Keratinocyte (primary cell): ENCODE measurements around the gene TRMT112. TPM values are rescaled to one million over a fixed set of nuclear protein-coding genes. Genes with fewer than 3 reads are reported as not detected.

Source experiments
- DNase-seq: peaks from one replicate; pipeline ENCODE4 v3.0.0-alpha.2; 2011; ENCODE audit warnings: low read depth, missing footprints, low spot score
- FAIRE-seq: peaks from 2 replicates; lab custom pipeline; 2011; peaks lifted over from hg19 to GRCh38; lab: Jason Lieb, UNC
- H2AFZ ChIP-seq: 2 replicates; pipeline ENCODE4 v1.6.0; 2012; ENCODE audit warnings: low read length, control low read depth, inconsistent platforms; ENCODE audit not compliant: control insufficient read depth
- H3K27ac ChIP-seq: 2 replicates; pipeline ENCODE4 v1.5.1; 2011; ENCODE audit warnings: low read length; ENCODE audit not compliant: control insufficient read depth, insufficient read depth
- H3K27me3 ChIP-seq: 3 replicates; pipeline ENCODE4 v1.6.0; 2011; ENCODE audit warnings: low read length; ENCODE audit not compliant: control insufficient read depth, insufficient read depth; ENCODE audit errors: extremely low read depth
- H3K36me3 ChIP-seq, 2 experiments: 2 replicates in 1 of 2; 3 replicates in 1 of 2; pipeline ENCODE4 v1.5.1; 2011; ENCODE audit warnings: low read length in 2 of 2, mild to moderate bottlenecking in 1 of 2; ENCODE audit not compliant: control insufficient read depth in 2 of 2, insufficient read depth in 2 of 2; ENCODE audit errors: extremely low read depth in 1 of 2
- H3K4me1 ChIP-seq: 3 replicates; pipeline ENCODE4 v1.5.1; 2011; ENCODE audit warnings: low read length; ENCODE audit not compliant: control insufficient read depth, insufficient read depth; ENCODE audit errors: extremely low read depth
- H3K4me2 ChIP-seq: 3 replicates; pipeline ENCODE4 v1.6.0; 2011; ENCODE audit warnings: low read depth, low read length; ENCODE audit not compliant: control insufficient read depth, insufficient read depth; ENCODE audit errors: extremely low read depth
- H3K4me3 ChIP-seq, 3 experiments: fragments of 200-600 bp in 1 of 3; sonication (generic) in 1 of 3; 2 replicates in 2 of 3; 3 replicates in 1 of 3; pipeline ENCODE4 v1.5.1; 2011 to 2016; ENCODE audit warnings: low read length in 3 of 3, mild to moderate bottlenecking in 3 of 3, control low read depth in 2 of 3, inconsistent platforms in 1 of 3, low read depth in 1 of 3, mixed read lengths in 1 of 3, mixed run types in 1 of 3, moderate library complexity in 1 of 3; ENCODE audit not compliant: control insufficient read depth in 2 of 3, insufficient read depth in 2 of 3; ENCODE audit errors: extremely low read depth in 1 of 3
- H3K79me2 ChIP-seq: 2 replicates; pipeline ENCODE4 v1.6.0; 2012; ENCODE audit warnings: low read length; ENCODE audit not compliant: control insufficient read depth, insufficient read depth
- H3K9ac ChIP-seq: 3 replicates; pipeline ENCODE4 v1.6.0; 2011; ENCODE audit warnings: low read length; ENCODE audit not compliant: control insufficient read depth, insufficient read depth; ENCODE audit errors: extremely low read depth
- H3K9me1 ChIP-seq: 3 replicates; pipeline ENCODE4 v1.6.0; 2011; ENCODE audit warnings: low read length; ENCODE audit not compliant: control insufficient read depth, insufficient read depth; ENCODE audit errors: extremely low read depth
- H3K9me3 ChIP-seq: 2 replicates; pipeline ENCODE4 v1.5.1; 2012; ENCODE audit warnings: low read depth, low read length; ENCODE audit not compliant: control insufficient read depth
- H4K20me1 ChIP-seq: 3 replicates; pipeline ENCODE4 v1.6.0; 2011; ENCODE audit warnings: low read length; ENCODE audit not compliant: control insufficient read depth, insufficient read depth; ENCODE audit errors: extremely low read depth
- EZH2 ChIP-seq: IDR thresholded peaks from one replicate; pipeline ENCODE4 v1.6.1; 2012; ENCODE audit warnings: inconsistent platforms, mild to moderate bottlenecking, low read length, moderate library complexity
- dilution Hi-C: fragments of 300-500 bp; cut with MboI; formaldehyde crosslinking; loops from one replicate; pipeline ENCODE4 v1.7.0; 2020; ENCODE audit warnings: low sequenced_read_pairs; ENCODE audit not compliant: extremely low pct_ligation_motif_present
- polyA plus RNA-seq, 5 experiments: library from polyadenylated mRNA; depleted of rRNA in 3 of 5; stranded (reverse) in 3 of 5; stranded (forward) in 1 of 5; unstranded in 1 of 5; fragments of >200 nt; gene quantifications; 1 replicate in 1 of 5; 2 replicates in 3 of 5; 3 replicates in 1 of 5; pipeline versions ENCODE4 v1.2.1 to v1.2.3, GENCODE V29; 2011 to 2012; ENCODE audit warnings: missing spikeins in 2 of 5, low read depth in 1 of 5, low replicate concordance in 1 of 5
- TF ChIP-seq, protein P1 (sequence below), 3 experiments: IDR thresholded peaks in 1 of 3; conservative IDR thresholded peaks in 1 of 3; optimal IDR thresholded peaks in 1 of 3; 2 replicates in 2 of 3; 3 replicates in 1 of 3; pipeline versions ENCODE3 to v1.5.1; 2011; ENCODE audit warnings: low read length in 3 of 3, mild to moderate bottlenecking in 3 of 3, moderate library complexity in 2 of 3, control low read depth in 1 of 3, inconsistent platforms in 1 of 3; ENCODE audit not compliant: insufficient read depth in 2 of 3; ENCODE audit errors: extremely low read depth in 1 of 3

Gene TRMT112
- polyA plus RNA-seq, 1 donor (not counting 4 experiments of a cell fraction or from before 2014, with no cell fraction given): 408 TPM

DNA sequence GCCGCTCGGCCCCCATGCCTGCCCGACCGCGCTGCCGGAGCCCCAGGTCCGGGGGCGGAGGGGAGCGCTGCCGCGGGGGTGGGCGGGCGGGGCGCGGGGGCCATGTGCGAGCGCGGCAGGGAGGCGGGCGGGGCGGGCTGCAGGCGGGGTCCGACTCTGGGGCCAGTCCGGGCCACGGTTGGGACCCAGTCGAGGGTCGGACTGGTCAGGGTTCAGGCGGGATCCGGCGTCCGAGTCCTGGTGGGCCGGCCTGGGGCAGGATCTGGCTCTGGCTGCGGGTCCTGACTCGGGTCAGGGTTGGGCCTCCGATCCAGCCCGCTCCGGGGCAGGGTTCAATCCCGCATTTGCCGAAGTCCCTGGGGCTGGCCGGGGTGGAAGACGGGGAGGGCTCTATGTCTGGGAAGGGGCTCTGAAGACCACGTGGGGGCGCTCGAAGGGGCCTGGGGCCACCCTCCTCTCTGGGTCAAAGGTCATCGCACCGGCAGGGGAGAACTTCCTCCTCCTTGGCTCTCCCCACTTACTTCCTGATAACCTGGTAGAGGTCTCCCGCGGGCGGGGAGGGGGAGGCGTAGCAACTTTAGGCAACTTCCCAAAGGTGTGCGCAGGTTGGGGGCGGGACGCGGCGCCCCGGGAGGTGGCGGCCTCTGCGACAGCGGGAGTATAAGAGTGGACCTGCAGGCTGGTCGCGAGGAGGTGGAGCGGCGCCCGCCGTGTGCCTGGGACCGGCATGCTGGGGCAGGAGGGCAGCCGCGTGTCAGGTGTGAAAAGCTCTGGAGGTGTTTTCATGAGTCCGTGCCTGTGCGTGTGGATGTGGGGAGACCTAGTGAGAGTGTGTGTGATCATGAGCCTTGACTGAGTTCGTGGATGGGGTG, 11.4 kb downstream of the TRMT112 start:
- H3K27me3 ChIP-seq: peaks cover under 1% of the 10 kb centered on the region
- dilution Hi-C loops: no loop called here
- no peak for FAIRE-seq

DNA sequence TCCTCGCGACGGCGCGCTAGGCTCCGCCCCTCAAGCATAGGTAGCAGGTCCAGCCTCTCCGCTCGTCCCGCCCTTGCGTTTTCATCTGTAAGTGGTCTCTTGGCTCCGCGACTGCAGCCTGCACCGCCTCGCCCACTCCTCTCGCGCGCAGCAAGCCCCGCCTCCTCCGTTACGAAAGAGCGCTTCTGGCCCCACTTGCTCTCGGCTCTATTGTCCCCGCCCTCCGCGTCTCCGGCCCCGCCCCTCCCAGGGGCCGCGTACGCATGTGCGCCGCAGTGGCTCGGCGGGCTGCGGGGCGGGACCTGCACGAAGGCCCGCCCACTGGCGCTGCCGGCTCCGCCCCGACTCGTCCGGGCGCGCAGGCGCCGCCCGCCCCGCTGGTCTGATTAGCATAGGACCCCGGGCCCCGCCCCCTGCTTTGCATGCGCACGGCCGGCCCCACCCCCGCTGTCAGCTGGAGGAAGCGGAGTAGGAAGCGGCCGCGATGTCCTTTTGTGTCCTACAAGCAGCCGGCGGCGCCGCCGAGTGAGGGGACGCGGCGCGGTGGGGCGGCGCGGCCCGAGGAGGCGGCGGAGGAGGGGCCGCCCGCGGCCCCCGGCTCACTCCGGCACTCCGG, 12.2 kb downstream of the TRMT112 start, which contains the start of gene ESRRA:
TSS of gene ESRRA (plus strand) at position 450 of the 616 bp plus-strand sequence. CDS start 1,656 bp downstream, outside the sequence.
- Histone ChIP-seq H4K20me1 (no peaks in the 10 kb centered on the region), H3K4me2 (peak within 1 kb of the TSS; percentile 97), H3K79me2 (peaks cover 19% of the 10 kb centered on the region), H3K27me3 (peaks cover 8% of the 10 kb centered on the region), H3K36me3 (no peaks in the 10 kb centered on the region), H3K9me3 (no peaks in the 10 kb centered on the region), H3K4me1 (peaks cover 24% of the 10 kb centered on the region), H3K27ac (peak within 1 kb of the TSS; percentile 85), H3K9ac (peak within 1 kb of the TSS; percentile 80), H3K4me3 (peak within 1 kb of the TSS; percentile 78 to 86 (median 83)), H2AFZ (peak within 1 kb of the TSS; percentile 42), H3K9me1 (no peaks in the 10 kb centered on the region)
- peak; percentile 90 for DNase-seq
- FAIRE-seq: no peak
- dilution Hi-C loops: no loop called here
- no peak for TF ChIP-seq EZH2
- TF ChIP-seq, protein P1, sequence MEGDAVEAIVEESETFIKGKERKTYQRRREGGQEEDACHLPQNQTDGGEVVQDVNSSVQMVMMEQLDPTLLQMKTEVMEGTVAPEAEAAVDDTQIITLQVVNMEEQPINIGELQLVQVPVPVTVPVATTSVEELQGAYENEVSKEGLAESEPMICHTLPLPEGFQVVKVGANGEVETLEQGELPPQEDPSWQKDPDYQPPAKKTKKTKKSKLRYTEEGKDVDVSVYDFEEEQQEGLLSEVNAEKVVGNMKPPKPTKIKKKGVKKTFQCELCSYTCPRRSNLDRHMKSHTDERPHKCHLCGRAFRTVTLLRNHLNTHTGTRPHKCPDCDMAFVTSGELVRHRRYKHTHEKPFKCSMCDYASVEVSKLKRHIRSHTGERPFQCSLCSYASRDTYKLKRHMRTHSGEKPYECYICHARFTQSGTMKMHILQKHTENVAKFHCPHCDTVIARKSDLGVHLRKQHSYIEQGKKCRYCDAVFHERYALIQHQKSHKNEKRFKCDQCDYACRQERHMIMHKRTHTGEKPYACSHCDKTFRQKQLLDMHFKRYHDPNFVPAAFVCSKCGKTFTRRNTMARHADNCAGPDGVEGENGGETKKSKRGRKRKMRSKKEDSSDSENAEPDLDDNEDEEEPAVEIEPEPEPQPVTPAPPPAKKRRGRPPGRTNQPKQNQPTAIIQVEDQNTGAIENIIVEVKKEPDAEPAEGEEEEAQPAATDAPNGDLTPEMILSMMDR (optimal IDR thresholded peaks at IDR 0.05 in 1 of 3, IDR thresholded peaks at IDR 0.05 in 1 of 3, conservative IDR thresholded peaks at IDR 0.05 in 1 of 3; ENCODE audit: extremely low read depth in 1 of 3, insufficient read depth in 2 of 3, low read length in 3 of 3): no peak

More for the DNA sequence above, 11.4 kb downstream of the TRMT112 start:
- no peak for TF ChIP-seq EZH2
- TF ChIP-seq, protein P1 (optimal IDR thresholded peaks at IDR 0.05 in 1 of 3, IDR thresholded peaks at IDR 0.05 in 1 of 3, conservative IDR thresholded peaks at IDR 0.05 in 1 of 3; ENCODE audit: extremely low read depth in 1 of 3, insufficient read depth in 2 of 3, low read length in 3 of 3): peak; percentile 9 to 35 (median 13)
- H3K9me3 ChIP-seq: no peaks in the 10 kb centered on the region
- H3K79me2 ChIP-seq: peaks cover 19% of the 10 kb centered on the region
- H3K9ac ChIP-seq: peak overlapping the region; percentile 80
- peaks cover 21% of the 10 kb centered on the region for H3K4me1 ChIP-seq
- H2AFZ ChIP-seq: peak overlapping the region; percentile 19
- H3K4me3 ChIP-seq: peak overlapping the region; percentile 78 to 86 (median 83)
- peaks cover under 1% of the 10 kb centered on the region for H4K20me1 ChIP-seq
- peak overlapping the region; percentile 97 for H3K4me2 ChIP-seq
- H3K27ac ChIP-seq: peak overlapping the region; percentile 54
- no peak for DNase-seq
- H3K9me1 ChIP-seq: no peaks in the 10 kb centered on the region
- no peaks in the 10 kb centered on the region for H3K36me3 ChIP-seq
